ENCODE data around the gene AFMID. TPM values are rescaled to one million over a fixed set of nuclear protein-coding genes. Genes with fewer than 3 reads are reported as not detected.

AFMID gene
- total and polyA plus RNA-seq, 2 donors (not counting 3 experiments of a cell fraction or from before 2014, with no cell fraction given): 33.5 to 42.9 TPM

- Histone ChIP-seq H3K27ac (ENCODE audit: insufficient read depth, low read depth, low read length) (no peak overlapping the region), H3K9me1 (replicated peaks; ENCODE audit: control insufficient read depth, extremely low read depth, insufficient read depth, low read length) (no peaks in the 10 kb centered on the region), H3K4me1 (ENCODE audit: control insufficient read depth, extremely low read depth, insufficient read depth, low read length) (peaks cover 22% of the 10 kb centered on the region), H4K20me1 (replicated peaks; ENCODE audit: control insufficient read depth, extremely low read depth, insufficient read depth, low read length) (no peaks in the 10 kb centered on the region), H3K27me3 (ENCODE audit: control insufficient read depth in 2 of 2, insufficient read depth in 2 of 2, low read length in 2 of 2) (no peaks in the 10 kb centered on the region), H3K4me3 (replicated peaks in 1 of 3; ENCODE audit: insufficient read depth in 1 of 3, low read depth in 1 of 3, low read length in 3 of 3) (no peak overlapping the region), H3K9ac (replicated peaks; ENCODE audit: extremely low read depth, insufficient read depth, low read length) (no peak overlapping the region), H2AFZ (ENCODE audit: low read depth, low read length) (no peak overlapping the region), H3K36me3 (ENCODE audit: control insufficient read depth in 2 of 2, extremely low read depth in 1 of 2, insufficient read depth in 2 of 2, low read length in 2 of 2) (no peaks in the 10 kb centered on the region), H3K9me3 (replicated peaks; ENCODE audit: control insufficient read depth, insufficient read depth, low read length) (no peaks in the 10 kb centered on the region), H3K4me2 (ENCODE audit: insufficient read depth, low read length) (no peak overlapping the region), H3K79me2 (ENCODE audit: control insufficient read depth, insufficient read depth, low read length) (no peaks in the 10 kb centered on the region)
- intact Hi-C loops (cut with micrococcal nuclease) (no loop called here), dilution Hi-C loops (cut with MboI; ENCODE audit: extremely low pct_ligation_motif_present, low sequenced_read_pairs) (no loop called here)
- POLR2A ChIA-PET: interaction anchor here (0.7 to 1.3 kb wide), 2 partner anchors 34 to 44 kb away, joined by 3 to 4 read pairs; partner anchors contain the start of genes AFMID and TK1
- DNase-seq (ENCODE audit: low read depth, low spot score): no peak
- BruUV-seq (replicated peaks): no TSS peak
- CTCF ChIA-PET: interaction anchor here (0.9 to 1.5 kb wide), 5 partner anchors 9 to 108 kb away, joined by 3 to 12 read pairs (median 5); no protein-coding TSS in a partner anchor
- TF ChIP-seq POLR2AphosphoS5 (IDR thresholded peaks at IDR 0.05; ENCODE audit: insufficient read depth, low read depth, low read length) (no peak), GATA2 (IDR thresholded peaks at IDR 0.05; ENCODE audit: insufficient read depth, insufficient read length, low read depth, low read length) (no peak), EZH2 (IDR thresholded peaks at IDR 0.05; ENCODE audit: borderline replicate concordance, low read depth, low read length, severe bottlenecking) (no peak)
- TF ChIP-seq, protein P1, sequence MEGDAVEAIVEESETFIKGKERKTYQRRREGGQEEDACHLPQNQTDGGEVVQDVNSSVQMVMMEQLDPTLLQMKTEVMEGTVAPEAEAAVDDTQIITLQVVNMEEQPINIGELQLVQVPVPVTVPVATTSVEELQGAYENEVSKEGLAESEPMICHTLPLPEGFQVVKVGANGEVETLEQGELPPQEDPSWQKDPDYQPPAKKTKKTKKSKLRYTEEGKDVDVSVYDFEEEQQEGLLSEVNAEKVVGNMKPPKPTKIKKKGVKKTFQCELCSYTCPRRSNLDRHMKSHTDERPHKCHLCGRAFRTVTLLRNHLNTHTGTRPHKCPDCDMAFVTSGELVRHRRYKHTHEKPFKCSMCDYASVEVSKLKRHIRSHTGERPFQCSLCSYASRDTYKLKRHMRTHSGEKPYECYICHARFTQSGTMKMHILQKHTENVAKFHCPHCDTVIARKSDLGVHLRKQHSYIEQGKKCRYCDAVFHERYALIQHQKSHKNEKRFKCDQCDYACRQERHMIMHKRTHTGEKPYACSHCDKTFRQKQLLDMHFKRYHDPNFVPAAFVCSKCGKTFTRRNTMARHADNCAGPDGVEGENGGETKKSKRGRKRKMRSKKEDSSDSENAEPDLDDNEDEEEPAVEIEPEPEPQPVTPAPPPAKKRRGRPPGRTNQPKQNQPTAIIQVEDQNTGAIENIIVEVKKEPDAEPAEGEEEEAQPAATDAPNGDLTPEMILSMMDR (IDR thresholded peaks at IDR 0.05; ENCODE audit: extremely low read depth in 1 of 2, insufficient read depth in 1 of 2, low read depth in 1 of 2, low read length in 2 of 2): no peak
- FAIRE-seq: no peak
Measured at GRCh38 chr17:78143214-78144146, 43.7 kb upstream of the AFMID start.
